ENCODE measurements around the gene ASB10. TPM values are rescaled to one million over a fixed set of nuclear protein-coding genes. Genes with fewer than 3 reads are reported as not detected.

The ASB10 gene
- total and polyA plus RNA-seq, 4 donors = not detected

- DNase-seq (ENCODE audit: low spot score) = no peak
- Histone ChIP-seq H3K27me3 (ENCODE audit: control insufficient read depth in 4 of 4, insufficient read depth in 4 of 4, low read length in 3 of 4) (peaks cover 0 to 2% (median 0%) of the 10 kb centered on the region in 4 donors), H3K36me3 (ENCODE audit: control insufficient read depth in 4 of 4, insufficient read depth in 3 of 4, low read depth in 1 of 4, low read length in 3 of 4) (no peaks in the 10 kb centered on the region), H3K4me3 (ENCODE audit: low read depth in 1 of 3, low read length in 3 of 3) (no peak overlapping the region), H3K27ac (ENCODE audit: low read depth in 1 of 2, low read length in 2 of 2) (no peak overlapping the region), H3K4me1 (ENCODE audit: control insufficient read depth in 4 of 4, insufficient read depth in 4 of 4, low read length in 3 of 4) (no peaks in the 10 kb centered on the region), H3K9ac (ENCODE audit: low read depth in 1 of 2, low read length in 2 of 2) (no peak overlapping the region), H3K9me3 (ENCODE audit: control insufficient read depth in 4 of 4, low read length in 3 of 4) (no peaks in the 10 kb centered on the region)
- TF ChIP-seq GABPA (IDR thresholded peaks at IDR 0.05 in 1 of 2, conservative IDR thresholded peaks at IDR 0.05 in 1 of 2) (no peak), RAD21 (IDR thresholded peaks at IDR 0.05) (no peak), TAF1 (conservative IDR thresholded peaks at IDR 0.05) (no peak)
- WGBS = 60% methylated on average over 6 of the region's 6 CpGs
Measured at GRCh38 chr7:151152643-151153513, 34.2 kb downstream of the ASB10 start.

DNA sequence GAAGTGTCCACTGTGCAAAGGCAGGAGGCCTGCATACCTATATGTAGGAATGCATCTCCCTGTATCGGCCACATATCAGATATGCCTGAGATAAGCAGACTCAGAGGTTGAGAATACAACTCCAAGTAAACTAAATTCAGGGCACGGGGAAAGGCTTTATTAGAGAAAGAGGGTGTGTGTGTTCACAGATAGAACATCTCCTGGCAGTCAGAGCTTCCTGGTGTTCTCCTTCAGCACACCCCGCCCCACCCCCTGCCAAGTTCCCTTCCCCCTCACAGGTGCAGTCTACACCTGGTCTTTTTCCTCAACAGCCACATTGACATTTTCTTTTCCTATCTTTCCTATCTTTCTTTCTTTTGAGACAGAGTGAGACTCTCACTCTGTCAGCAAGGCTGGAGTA lies 36.7 kb downstream of the ASB10 start:
- TF ChIP-seq FOXA1 (IDR thresholded peaks at IDR 0.05) = no peak
- no peak for DNase-seq (ENCODE audit: low spot score)
- Histone ChIP-seq H3K27me3 (ENCODE audit: control insufficient read depth in 4 of 4, insufficient read depth in 4 of 4, low read length in 3 of 4) (peaks cover 0 to 2% (median 0%) of the 10 kb centered on the region in 4 donors), H3K4me3 (ENCODE audit: low read depth in 1 of 3, low read length in 3 of 3) (no peak overlapping the region), H3K9me3 (ENCODE audit: control insufficient read depth in 4 of 4, low read length in 3 of 4) (no peaks in the 10 kb centered on the region), H3K27ac (ENCODE audit: low read depth in 1 of 2, low read length in 2 of 2) (no peak overlapping the region), H3K36me3 (ENCODE audit: control insufficient read depth in 4 of 4, insufficient read depth in 3 of 4, low read depth in 1 of 4, low read length in 3 of 4) (no peaks in the 10 kb centered on the region), H3K4me1 (ENCODE audit: control insufficient read depth in 4 of 4, insufficient read depth in 4 of 4, low read length in 3 of 4) (no peaks in the 10 kb centered on the region), H3K9ac (ENCODE audit: low read depth in 1 of 2, low read length in 2 of 2) (no peak overlapping the region)
- 50% methylated on average over 3 of the region's 3 CpGs for WGBS

GRCh38 chr7:151148319-151149259 lies 38.5 kb downstream of the ASB10 start:
- no peak overlapping the region for H3K9ac ChIP-seq (ENCODE audit: low read depth in 1 of 2, low read length in 2 of 2)
- TF ChIP-seq RXRA (IDR thresholded peaks at IDR 0.05) (no peak), FOXA2 (IDR thresholded peaks at IDR 0.05) (no peak), NR2F2 (IDR thresholded peaks at IDR 0.05) (no peak)
- TF ChIP-seq, protein P1, sequence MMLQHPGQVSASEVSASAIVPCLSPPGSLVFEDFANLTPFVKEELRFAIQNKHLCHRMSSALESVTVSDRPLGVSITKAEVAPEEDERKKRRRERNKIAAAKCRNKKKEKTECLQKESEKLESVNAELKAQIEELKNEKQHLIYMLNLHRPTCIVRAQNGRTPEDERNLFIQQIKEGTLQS (IDR thresholded peaks at IDR 0.05) = no peak

DNA sequence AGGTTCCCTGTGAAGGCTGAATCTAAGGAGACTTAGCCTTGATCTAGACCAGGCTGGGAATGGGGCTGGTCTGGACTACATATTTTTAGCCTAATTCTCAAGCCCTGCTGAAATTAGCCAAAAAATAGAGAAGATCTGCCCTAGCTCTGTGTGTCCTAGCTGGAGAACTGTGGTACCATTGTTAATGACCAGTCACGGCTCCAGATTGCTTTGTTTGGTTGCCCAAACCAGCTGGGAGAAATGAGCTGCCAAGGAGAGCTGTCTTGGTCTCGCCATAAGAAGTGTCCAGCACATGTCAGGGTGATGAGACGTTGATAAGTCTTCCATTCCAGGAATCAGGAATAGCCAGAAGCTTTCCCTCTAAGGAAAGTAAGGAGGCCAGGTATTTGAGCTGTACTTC lies 40.3 kb downstream of the ASB10 start:
- Histone ChIP-seq H3K4me1 (ENCODE audit: control insufficient read depth in 4 of 4, insufficient read depth in 4 of 4, low read length in 3 of 4) (no peaks in the 10 kb centered on the region), H3K4me3 (ENCODE audit: low read depth in 1 of 3, low read length in 3 of 3) (no peak overlapping the region), H3K27ac (ENCODE audit: low read depth in 1 of 2, low read length in 2 of 2) (no peak overlapping the region), H3K36me3 (ENCODE audit: control insufficient read depth in 4 of 4, insufficient read depth in 3 of 4, low read depth in 1 of 4, low read length in 3 of 4) (peaks cover 2 to 29% (median 13%) of the 10 kb centered on the region in 4 donors), H3K27me3 (ENCODE audit: control insufficient read depth in 4 of 4, insufficient read depth in 4 of 4, low read length in 3 of 4) (peaks cover 0 to 2% (median 0%) of the 10 kb centered on the region in 4 donors), H3K9me3 (ENCODE audit: control insufficient read depth in 4 of 4, low read length in 3 of 4) (no peaks in the 10 kb centered on the region), H3K9ac (ENCODE audit: low read depth in 1 of 2, low read length in 2 of 2) (no peak overlapping the region)
- no peak for TF ChIP-seq ZBTB33 (IDR thresholded peaks at IDR 0.05)
- TF ChIP-seq GABPA (IDR thresholded peaks at IDR 0.05 in 1 of 2, conservative IDR thresholded peaks at IDR 0.05 in 1 of 2) = no peak
- TF ChIP-seq JUND (IDR thresholded peaks at IDR 0.05) = no peak
- TF ChIP-seq TAF1 (conservative IDR thresholded peaks at IDR 0.05) = no peak
- TF ChIP-seq EGR1 (IDR thresholded peaks at IDR 0.05; ENCODE audit: low read depth in 2 of 2) = no peak
- TF ChIP-seq MAX (IDR thresholded peaks at IDR 0.05) = no peak
- no peak for TF ChIP-seq HNF4G (IDR thresholded peaks at IDR 0.05)
- no peak for TF ChIP-seq RAD21 (IDR thresholded peaks at IDR 0.05)
- no peak for TF ChIP-seq NR2F2 (IDR thresholded peaks at IDR 0.05)
- no peak for TF ChIP-seq FOXA1 (IDR thresholded peaks at IDR 0.05)
- DNase-seq (ENCODE audit: low spot score) = no peak
- 86% methylated on average over 3 of the region's 3 CpGs for WGBS

More at GRCh38 chr7:151148319-151149259, 38.5 kb downstream of the ASB10 start:
- Histone ChIP-seq H3K4me1 (ENCODE audit: control insufficient read depth in 4 of 4, insufficient read depth in 4 of 4, low read length in 3 of 4) (no peaks in the 10 kb centered on the region), H3K27ac (ENCODE audit: low read depth in 1 of 2, low read length in 2 of 2) (no peak overlapping the region), H3K36me3 (ENCODE audit: control insufficient read depth in 4 of 4, insufficient read depth in 3 of 4, low read depth in 1 of 4, low read length in 3 of 4) (peaks cover 0 to 11% (median 6%) of the 10 kb centered on the region in 4 donors), H3K4me3 (ENCODE audit: low read depth in 1 of 3, low read length in 3 of 3) (no peak overlapping the region), H3K9me3 (ENCODE audit: control insufficient read depth in 4 of 4, low read length in 3 of 4) (no peaks in the 10 kb centered on the region), H3K27me3 (ENCODE audit: control insufficient read depth in 4 of 4, insufficient read depth in 4 of 4, low read length in 3 of 4) (peaks cover 0 to 2% (median 0%) of the 10 kb centered on the region in 4 donors)
- WGBS = 61% methylated on average over 22 of the region's 22 CpGs
- no peak for DNase-seq (ENCODE audit: low spot score)

All from liver (tissue), 9 donors.